Measurements from ENCODE around the gene PUSL1. TPM values are rescaled to one million over a fixed set of nuclear protein-coding genes. Genes with fewer than 3 reads are reported as not detected.

The PUSL1 gene
- total and polyA plus RNA-seq, 2 of the 13 experiments (the other 11 are each of a cell fraction or from before 2014, with no cell fraction given), result 8.3 to 22.2 TPM

GRCh38 chr1:1334835-1335234, 26.4 kb downstream of the PUSL1 start (continued):
- TF ChIP-seq ZBTB38 (CRISPR knock-in tag; IDR thresholded peaks at IDR 0.05), result no peak
- no peak for TF ChIP-seq TCF7L2 (IDR thresholded peaks at IDR 0.05; ENCODE audit: low read depth, low read length)
- no peak for TF ChIP-seq NCOR1 (IDR thresholded peaks at IDR 0.05; ENCODE audit: borderline replicate concordance, low read length)
- no peak for TF ChIP-seq PHF8 (CRISPR knock-in tag; IDR thresholded peaks at IDR 0.05)
- peak; percentile 75; the same call in 1 of the 2 replicates for TF ChIP-seq MTERF4 (CRISPR knock-in tag; IDR thresholded peaks at IDR 0.05)
- TF ChIP-seq HNRNPLL (IDR thresholded peaks at IDR 0.05; ENCODE audit: low read depth, low read length, poor library complexity, severe bottlenecking), result no peak
- no peak for TF ChIP-seq POLR2A (IDR thresholded peaks at IDR 0.05; ENCODE audit: insufficient read depth in 1 of 2, low read depth in 2 of 2, low read length in 2 of 2)
- no peak for TF ChIP-seq MIER3 (CRISPR knock-in tag; IDR thresholded peaks at IDR 0.05; ENCODE audit: borderline replicate concordance)
- TF ChIP-seq ZNF740 (CRISPR knock-in tag; IDR thresholded peaks at IDR 0.05), result no peak
- TF ChIP-seq, protein P1, sequence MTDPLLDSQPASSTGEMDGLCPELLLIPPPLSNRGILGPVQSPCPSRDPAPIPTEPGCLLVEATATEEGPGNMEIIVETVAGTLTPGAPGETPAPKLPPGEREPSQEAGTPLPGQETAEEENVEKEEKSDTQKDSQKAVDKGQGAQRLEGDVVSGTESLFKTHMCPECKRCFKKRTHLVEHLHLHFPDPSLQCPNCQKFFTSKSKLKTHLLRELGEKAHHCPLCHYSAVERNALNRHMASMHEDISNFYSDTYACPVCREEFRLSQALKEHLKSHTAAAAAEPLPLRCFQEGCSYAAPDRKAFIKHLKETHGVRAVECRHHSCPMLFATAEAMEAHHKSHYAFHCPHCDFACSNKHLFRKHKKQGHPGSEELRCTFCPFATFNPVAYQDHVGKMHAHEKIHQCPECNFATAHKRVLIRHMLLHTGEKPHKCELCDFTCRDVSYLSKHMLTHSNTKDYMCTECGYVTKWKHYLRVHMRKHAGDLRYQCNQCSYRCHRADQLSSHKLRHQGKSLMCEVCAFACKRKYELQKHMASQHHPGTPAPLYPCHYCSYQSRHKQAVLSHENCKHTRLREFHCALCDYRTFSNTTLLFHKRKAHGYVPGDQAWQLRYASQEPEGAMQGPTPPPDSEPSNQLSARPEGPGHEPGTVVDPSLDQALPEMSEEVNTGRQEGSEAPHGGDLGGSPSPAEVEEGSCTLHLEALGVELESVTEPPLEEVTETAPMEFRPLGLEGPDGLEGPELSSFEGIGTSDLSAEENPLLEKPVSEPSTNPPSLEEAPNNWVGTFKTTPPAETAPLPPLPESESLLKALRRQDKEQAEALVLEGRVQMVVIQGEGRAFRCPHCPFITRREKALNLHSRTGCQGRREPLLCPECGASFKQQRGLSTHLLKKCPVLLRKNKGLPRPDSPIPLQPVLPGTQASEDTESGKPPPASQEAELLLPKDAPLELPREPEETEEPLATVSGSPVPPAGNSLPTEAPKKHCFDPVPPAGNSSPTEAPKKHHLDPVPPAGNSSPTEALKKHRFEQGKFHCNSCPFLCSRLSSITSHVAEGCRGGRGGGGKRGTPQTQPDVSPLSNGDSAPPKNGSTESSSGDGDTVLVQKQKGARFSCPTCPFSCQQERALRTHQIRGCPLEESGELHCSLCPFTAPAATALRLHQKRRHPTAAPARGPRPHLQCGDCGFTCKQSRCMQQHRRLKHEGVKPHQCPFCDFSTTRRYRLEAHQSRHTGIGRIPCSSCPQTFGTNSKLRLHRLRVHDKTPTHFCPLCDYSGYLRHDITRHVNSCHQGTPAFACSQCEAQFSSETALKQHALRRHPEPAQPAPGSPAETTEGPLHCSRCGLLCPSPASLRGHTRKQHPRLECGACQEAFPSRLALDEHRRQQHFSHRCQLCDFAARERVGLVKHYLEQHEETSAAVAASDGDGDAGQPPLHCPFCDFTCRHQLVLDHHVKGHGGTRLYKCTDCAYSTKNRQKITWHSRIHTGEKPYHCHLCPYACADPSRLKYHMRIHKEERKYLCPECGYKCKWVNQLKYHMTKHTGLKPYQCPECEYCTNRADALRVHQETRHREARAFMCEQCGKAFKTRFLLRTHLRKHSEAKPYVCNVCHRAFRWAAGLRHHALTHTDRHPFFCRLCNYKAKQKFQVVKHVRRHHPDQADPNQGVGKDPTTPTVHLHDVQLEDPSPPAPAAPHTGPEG (CRISPR knock-in tag; IDR thresholded peaks at IDR 0.05), result no peak
- TF ChIP-seq, protein P2, sequence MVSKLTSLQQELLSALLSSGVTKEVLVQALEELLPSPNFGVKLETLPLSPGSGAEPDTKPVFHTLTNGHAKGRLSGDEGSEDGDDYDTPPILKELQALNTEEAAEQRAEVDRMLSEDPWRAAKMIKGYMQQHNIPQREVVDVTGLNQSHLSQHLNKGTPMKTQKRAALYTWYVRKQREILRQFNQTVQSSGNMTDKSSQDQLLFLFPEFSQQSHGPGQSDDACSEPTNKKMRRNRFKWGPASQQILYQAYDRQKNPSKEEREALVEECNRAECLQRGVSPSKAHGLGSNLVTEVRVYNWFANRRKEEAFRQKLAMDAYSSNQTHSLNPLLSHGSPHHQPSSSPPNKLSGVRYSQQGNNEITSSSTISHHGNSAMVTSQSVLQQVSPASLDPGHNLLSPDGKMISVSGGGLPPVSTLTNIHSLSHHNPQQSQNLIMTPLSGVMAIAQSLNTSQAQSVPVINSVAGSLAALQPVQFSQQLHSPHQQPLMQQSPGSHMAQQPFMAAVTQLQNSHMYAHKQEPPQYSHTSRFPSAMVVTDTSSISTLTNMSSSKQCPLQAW (CRISPR knock-in tag; IDR thresholded peaks at IDR 0.05), result no peak
- TF ChIP-seq ZNF788 (CRISPR knock-in tag; IDR thresholded peaks at IDR 0.05; ENCODE audit: borderline replicate concordance), result peak; percentile 69; the same call in 1 of the 2 replicates
- TF ChIP-seq ZNF446 (CRISPR knock-in tag; IDR thresholded peaks at IDR 0.05), result peak; percentile 77; the same call in 1 of the 2 replicates
- TF ChIP-seq ZNF343 (CRISPR knock-in tag; IDR thresholded peaks at IDR 0.05), result no peak
- no peak for TF ChIP-seq ESRRA (CRISPR knock-in tag; IDR thresholded peaks at IDR 0.05; ENCODE audit: low read depth)
- TF ChIP-seq, protein P3, sequence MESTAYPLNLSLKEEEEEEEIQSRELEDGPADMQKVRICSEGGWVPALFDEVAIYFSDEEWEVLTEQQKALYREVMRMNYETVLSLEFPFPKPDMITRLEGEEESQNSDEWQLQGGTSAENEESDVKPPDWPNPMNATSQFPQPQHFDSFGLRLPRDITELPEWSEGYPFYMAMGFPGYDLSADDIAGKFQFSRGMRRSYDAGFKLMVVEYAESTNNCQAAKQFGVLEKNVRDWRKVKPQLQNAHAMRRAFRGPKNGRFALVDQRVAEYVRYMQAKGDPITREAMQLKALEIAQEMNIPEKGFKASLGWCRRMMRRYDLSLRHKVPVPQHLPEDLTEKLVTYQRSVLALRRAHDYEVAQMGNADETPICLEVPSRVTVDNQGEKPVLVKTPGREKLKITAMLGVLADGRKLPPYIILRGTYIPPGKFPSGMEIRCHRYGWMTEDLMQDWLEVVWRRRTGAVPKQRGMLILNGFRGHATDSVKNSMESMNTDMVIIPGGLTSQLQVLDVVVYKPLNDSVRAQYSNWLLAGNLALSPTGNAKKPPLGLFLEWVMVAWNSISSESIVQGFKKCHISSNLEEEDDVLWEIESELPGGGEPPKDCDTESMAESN (CRISPR knock-in tag; conservative IDR thresholded peaks at IDR 0.05), result 0 out of 2 replicates have a peak, but pooled peaks have one; percentile 49
- no peak for TF ChIP-seq RFX5 (IDR thresholded peaks at IDR 0.05; ENCODE audit: low read depth, low read length)
- TF ChIP-seq ZNF546 (CRISPR knock-in tag; conservative IDR thresholded peaks at IDR 0.05), result no peak

All from HepG2 (cell line).